ENCODE data around the gene ZIC5.

ZIC5 gene

DNA sequence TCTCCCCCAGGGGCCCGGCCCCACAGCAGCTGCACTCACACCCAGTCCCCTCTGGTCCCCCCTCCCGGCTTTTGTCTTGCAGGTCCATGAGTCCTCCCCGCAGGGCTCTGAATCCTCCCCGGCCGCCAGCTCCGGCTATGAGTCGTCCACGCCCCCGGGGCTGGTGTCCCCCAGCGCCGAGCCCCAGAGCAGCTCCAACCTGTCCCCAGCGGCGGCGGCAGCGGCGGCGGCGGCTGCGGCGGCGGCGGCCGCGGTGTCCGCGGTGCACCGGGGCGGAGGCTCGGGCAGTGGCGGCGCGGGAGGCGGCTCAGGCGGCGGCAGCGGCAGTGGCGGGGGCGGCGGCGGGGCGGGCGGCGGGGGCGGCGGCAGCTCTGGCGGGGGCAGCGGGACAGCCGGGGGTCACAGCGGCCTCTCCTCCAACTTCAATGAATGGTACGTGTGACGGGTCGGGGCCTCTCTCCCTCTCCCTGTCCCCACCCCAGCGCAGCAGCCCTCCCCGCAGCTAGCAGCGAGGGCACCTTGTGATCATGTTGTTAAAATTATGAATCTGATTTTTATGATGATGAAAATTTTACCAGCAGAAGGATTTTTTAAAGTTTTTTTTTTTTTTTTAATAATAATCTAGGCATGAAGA, 13.8 kb upstream of the ZIC5 start:
- Histone ChIP-seq H3K79me2 (ENCODE audit: insufficient read depth, low read length) (no peaks in the 10 kb centered on the region), H3K36me3 (ENCODE audit: insufficient read depth, low read length) (no peaks in the 10 kb centered on the region), H3K4me3 (ENCODE audit: low read length, poor library complexity, severe bottlenecking) (no peak overlapping the region), H3K9ac (ENCODE audit: low read depth, low read length, poor library complexity, severe bottlenecking) (no peak overlapping the region), H3K4me2 (ENCODE audit: low read depth, low read length, poor library complexity, severe bottlenecking) (no peak overlapping the region), H2AFZ (ENCODE audit: low read length) (no peak overlapping the region), H3K9me3 (ENCODE audit: insufficient read depth, low read depth, low read length) (no peaks in the 10 kb centered on the region), H4K20me1 (ENCODE audit: insufficient read depth, low read length, poor library complexity, severe bottlenecking) (no peaks in the 10 kb centered on the region), H3K9me2 (replicated peaks; ENCODE audit: low read depth, low read length) (no peaks in the 10 kb centered on the region), H3K4me1 (ENCODE audit: insufficient read depth, low read length, poor library complexity, severe bottlenecking) (peaks cover 3% of the 10 kb centered on the region), H3F3A (ENCODE audit: low read depth) (no peaks in the 10 kb centered on the region), H3K27me3 (ENCODE audit: insufficient read depth, low read length, poor library complexity, severe bottlenecking) (no peaks in the 10 kb centered on the region)
- no peak for TF ChIP-seq EZH2phosphoT487 (IDR thresholded peaks at IDR 0.05; ENCODE audit: borderline replicate concordance)
- TF ChIP-seq, protein P1, sequence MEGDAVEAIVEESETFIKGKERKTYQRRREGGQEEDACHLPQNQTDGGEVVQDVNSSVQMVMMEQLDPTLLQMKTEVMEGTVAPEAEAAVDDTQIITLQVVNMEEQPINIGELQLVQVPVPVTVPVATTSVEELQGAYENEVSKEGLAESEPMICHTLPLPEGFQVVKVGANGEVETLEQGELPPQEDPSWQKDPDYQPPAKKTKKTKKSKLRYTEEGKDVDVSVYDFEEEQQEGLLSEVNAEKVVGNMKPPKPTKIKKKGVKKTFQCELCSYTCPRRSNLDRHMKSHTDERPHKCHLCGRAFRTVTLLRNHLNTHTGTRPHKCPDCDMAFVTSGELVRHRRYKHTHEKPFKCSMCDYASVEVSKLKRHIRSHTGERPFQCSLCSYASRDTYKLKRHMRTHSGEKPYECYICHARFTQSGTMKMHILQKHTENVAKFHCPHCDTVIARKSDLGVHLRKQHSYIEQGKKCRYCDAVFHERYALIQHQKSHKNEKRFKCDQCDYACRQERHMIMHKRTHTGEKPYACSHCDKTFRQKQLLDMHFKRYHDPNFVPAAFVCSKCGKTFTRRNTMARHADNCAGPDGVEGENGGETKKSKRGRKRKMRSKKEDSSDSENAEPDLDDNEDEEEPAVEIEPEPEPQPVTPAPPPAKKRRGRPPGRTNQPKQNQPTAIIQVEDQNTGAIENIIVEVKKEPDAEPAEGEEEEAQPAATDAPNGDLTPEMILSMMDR (conservative IDR thresholded peaks at IDR 0.05; ENCODE audit: low read length), result no peak

DNA sequence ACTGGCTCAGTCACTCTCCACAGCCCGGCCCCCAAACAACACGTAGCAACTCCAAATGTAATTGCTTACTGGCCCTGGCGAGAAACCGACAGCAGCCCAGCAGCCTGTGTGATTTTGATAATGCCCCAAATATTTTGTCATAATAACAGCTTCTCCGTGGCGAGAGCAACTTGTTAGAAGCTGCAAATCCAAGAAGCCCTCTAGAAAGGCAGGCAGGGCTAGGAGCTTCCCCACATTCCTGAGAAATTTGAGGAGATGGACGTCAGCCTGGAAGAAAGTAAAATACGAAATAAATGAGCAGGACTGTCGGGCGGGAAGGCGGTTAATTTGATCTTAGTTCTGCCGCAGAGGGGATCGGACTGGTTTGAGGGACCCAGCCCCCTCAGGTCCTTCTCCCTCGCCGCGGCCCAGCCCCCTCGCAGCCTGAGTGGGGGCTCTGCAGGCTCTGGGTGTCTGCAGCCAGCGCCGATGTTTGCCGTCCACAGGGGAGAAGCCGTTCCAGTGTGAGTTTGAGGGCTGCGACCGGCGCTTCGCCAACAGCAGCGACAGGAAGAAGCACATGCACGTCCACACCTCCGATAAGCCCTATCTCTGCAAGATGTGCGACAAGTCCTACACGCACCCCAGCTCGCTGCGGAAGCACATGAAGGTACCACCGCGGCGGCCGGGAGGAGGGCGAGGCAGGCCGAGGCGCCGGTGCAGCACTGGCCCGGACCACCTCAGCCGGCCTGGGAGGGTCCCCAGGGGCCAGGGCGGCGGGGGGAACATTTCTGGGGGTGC, 13.1 kb upstream of the ZIC5 start:
- Histone ChIP-seq H3K9me3 (ENCODE audit: insufficient read depth, low read depth, low read length) (no peaks in the 10 kb centered on the region), H3K4me3 (ENCODE audit: low read length, poor library complexity, severe bottlenecking) (no peak overlapping the region), H3K27me3 (ENCODE audit: insufficient read depth, low read length, poor library complexity, severe bottlenecking) (no peaks in the 10 kb centered on the region), H3F3A (ENCODE audit: low read depth) (no peaks in the 10 kb centered on the region), H3K4me1 (ENCODE audit: insufficient read depth, low read length, poor library complexity, severe bottlenecking) (peaks cover 3% of the 10 kb centered on the region), H3K9ac (ENCODE audit: low read depth, low read length, poor library complexity, severe bottlenecking) (no peak overlapping the region), H3K79me2 (ENCODE audit: insufficient read depth, low read length) (no peaks in the 10 kb centered on the region), H2AFZ (ENCODE audit: low read length) (no peak overlapping the region), H3K9me2 (replicated peaks; ENCODE audit: low read depth, low read length) (no peaks in the 10 kb centered on the region), H3K36me3 (ENCODE audit: insufficient read depth, low read length) (no peaks in the 10 kb centered on the region), H4K20me1 (ENCODE audit: insufficient read depth, low read length, poor library complexity, severe bottlenecking) (no peaks in the 10 kb centered on the region), H3K4me2 (ENCODE audit: low read depth, low read length, poor library complexity, severe bottlenecking) (no peak overlapping the region)
- TF ChIP-seq, protein P1 (conservative IDR thresholded peaks at IDR 0.05; ENCODE audit: low read length), result no peak
- TF ChIP-seq EZH2phosphoT487 (IDR thresholded peaks at IDR 0.05; ENCODE audit: borderline replicate concordance), result no peak

DNA sequence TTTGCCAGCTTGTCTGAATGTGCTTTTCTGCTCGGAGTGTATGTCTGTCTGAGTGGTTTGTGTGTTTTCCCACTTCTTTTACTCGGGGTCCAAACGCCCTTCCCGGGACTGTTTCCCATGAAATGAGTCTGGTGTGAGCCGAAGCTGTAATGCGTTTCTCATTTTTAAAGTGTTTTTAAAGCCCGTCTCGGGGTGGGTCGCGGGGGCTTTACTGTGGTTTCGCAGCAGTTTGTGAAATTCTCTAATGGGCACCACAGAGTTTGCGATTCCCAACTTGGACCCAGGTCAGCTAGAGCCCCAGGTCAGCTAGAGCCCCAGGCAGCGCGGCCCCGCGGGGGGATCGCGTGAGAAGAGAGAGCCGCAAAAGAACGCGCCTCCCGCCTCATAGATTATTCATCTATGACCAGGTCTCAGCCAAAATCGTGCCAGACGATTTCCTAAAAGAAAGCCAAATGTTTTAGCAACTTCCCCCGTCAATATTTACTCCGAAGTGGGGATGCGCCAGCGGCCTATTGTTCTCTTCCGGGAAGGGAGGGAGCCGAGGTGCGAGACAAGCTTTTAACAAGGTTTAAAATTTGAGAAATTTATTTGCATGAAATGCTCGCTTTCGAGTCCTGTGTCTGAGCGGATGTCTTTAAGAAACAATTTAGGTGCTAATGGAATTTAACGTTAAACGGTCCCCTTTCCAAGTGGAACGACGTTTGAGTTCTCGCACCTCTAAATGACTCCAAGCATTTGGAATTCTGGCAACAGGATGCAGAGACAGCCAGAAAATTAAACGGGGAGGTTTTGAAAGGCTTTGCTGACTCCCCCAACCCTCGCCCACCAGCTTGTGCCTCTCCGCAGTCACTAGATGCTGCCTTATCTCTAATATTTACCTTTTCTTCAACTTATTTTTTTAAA, 12.2 kb upstream of the ZIC5 start:
- Histone ChIP-seq H3K27me3 (ENCODE audit: insufficient read depth, low read length, poor library complexity, severe bottlenecking) (no peaks in the 10 kb centered on the region), H3F3A (ENCODE audit: low read depth) (no peaks in the 10 kb centered on the region), H3K4me2 (ENCODE audit: low read depth, low read length, poor library complexity, severe bottlenecking) (no peak overlapping the region), H3K9me3 (ENCODE audit: insufficient read depth, low read depth, low read length) (no peaks in the 10 kb centered on the region), H3K4me1 (ENCODE audit: insufficient read depth, low read length, poor library complexity, severe bottlenecking) (peaks cover 5% of the 10 kb centered on the region), H4K20me1 (ENCODE audit: insufficient read depth, low read length, poor library complexity, severe bottlenecking) (no peaks in the 10 kb centered on the region), H3K36me3 (ENCODE audit: insufficient read depth, low read length) (no peaks in the 10 kb centered on the region), H3K9ac (ENCODE audit: low read depth, low read length, poor library complexity, severe bottlenecking) (no peak overlapping the region), H3K79me2 (ENCODE audit: insufficient read depth, low read length) (no peaks in the 10 kb centered on the region), H2AFZ (ENCODE audit: low read length) (no peak overlapping the region), H3K9me2 (replicated peaks; ENCODE audit: low read depth, low read length) (no peaks in the 10 kb centered on the region), H3K4me3 (ENCODE audit: low read length, poor library complexity, severe bottlenecking) (no peak overlapping the region)
- TF ChIP-seq, protein P1 (conservative IDR thresholded peaks at IDR 0.05; ENCODE audit: low read length), result no peak
- TF ChIP-seq EZH2phosphoT487 (IDR thresholded peaks at IDR 0.05; ENCODE audit: borderline replicate concordance), result no peak

All from Loucy (cell line).